GM21717 (cell line): ENCODE results near the gene KDM7A.
"Not testable (repeated sequence)": the region's sequence is repeated elsewhere in the genome, so short reads cannot be mapped to it uniquely, and the experiment has no call there.

Experiments used
- ATAC-seq: cut with Tn5 transposase; IDR thresholded peaks from one replicate; pipeline ENCODE4 v1.9.1; 2021; ENCODE audit warnings: mild to moderate bottlenecking, moderate library complexity; ENCODE audit not compliant: unreplicated experiment

KDM7A gene

DNA sequence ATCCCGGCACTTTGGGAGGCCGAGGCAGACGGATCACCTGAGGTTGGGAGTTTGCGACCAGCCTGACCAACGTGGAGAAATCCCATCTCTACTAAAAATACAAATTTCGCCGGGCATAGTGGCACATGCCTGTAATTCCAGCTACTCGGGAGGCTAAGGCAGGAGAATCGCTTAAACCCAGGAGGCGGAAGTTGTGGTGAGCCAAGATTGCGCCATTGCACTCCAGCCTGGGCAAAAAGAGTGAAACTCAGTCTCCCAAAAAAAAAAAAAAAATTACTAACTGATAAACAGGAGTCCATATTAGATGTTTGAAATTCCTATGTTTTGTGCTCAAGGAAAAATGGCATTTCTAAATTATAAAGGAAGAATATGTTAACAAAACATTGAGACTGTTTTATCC is 14.7 kb downstream of the KDM7A start:
- not testable (repeated sequence) for ATAC-seq

DNA sequence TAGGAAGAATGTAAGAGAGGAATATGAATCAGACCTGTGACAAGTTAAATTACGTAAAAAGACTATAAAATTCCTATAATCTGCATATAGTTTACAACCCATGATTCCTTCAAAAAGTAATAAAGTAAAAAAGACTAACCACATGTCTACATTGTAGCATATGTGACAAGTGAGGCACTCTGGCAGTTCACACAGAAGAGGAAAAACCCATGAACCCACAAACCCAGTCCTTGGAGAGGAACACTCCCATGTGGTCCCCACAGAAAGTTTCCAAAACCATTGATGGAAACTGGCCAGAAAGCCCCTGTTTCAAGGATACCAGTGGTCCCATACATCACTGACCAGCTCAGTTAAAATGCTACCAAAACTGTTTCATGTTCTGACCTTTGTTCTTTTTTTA is 15.7 kb downstream of the KDM7A start:
- no peak for ATAC-seq

DNA sequence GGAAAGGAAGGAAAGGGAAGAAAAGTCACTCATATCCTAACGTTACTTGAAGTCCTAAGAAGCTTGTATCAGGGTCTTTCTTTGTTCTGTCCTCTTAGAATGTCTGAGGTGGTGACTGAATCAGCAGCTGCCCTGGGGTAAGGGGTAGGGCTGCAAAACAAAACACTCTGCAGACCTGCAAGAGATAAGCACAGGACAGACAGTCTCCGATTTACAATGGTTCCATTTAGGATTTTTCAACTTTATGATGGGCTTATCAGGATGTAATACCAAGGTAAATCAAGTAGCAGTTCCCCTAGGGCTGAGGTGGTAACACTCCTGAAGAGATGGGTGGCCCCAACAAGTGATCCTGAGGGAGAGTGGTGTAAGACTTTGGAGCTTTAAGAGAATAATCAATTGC is 16.5 kb downstream of the KDM7A start:
- no peak for ATAC-seq

DNA sequence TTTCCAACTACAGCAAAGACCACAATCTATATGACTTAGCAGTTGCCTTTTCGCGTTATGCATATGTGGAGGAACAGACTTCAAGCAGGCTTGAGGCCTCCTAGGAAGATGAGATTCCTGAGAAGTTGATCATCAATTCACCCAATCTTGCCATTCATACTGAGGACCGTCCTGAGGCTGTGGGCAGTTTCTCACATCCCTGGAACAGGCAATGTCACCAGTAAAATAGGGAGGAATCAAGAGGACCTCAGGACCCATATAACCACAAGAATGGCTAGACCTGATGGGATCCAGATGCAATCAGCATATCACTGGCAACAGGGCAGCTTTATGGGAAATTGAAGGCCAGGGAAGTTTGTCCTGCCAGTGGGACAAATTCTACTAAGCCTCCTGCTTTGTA is 17.3 kb downstream of the KDM7A start:
- no peak for ATAC-seq

DNA sequence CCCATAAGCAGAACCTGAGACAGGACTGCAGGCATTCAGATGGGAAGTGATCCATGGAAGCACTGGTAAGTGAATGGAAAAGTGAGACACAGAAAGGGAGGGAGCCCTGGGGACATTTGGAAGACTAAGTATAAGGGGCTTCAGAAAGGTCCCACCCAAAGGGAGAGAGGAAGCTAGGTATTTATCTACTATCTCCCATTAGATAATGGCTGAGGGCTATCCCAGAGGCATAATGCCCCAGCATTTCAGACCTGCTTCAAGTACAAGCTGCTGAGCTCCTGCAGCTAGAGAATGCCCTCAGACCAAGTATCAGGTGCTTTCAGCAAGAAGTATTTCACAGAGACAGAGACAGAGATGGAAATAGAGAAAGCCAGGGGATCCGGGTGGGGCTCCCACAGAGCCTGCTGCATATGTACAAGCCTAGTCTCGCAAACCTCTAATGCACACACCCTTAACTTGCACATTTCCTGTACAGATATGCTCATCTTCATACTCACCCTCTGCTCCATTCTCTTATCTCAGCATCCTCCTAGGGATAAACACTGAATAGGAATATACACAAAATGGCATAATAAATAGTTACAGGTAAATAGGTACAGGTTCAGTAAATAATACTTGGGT is 20.2 kb downstream of the KDM7A start:
- ATAC-seq, result no peak

DNA sequence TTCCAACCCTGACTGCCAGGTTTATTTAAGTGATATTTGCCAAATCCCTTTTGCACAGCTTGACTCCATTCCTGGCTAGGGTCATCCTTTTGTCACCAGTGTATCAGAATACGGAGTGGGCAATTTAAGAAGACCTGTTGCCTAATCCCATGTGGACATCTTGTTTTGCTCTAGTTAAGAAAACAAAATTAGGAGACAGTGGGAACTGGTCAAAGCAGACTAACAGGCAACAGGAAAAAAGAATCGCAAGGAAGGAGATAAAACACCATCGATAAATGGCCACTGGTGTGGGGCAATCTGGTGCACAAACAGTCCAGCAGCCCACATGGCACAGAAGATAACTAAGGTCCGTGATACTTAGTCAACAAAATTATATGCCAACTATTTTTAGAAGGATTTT is 21.4 kb downstream of the KDM7A start:
- no peak for ATAC-seq

DNA sequence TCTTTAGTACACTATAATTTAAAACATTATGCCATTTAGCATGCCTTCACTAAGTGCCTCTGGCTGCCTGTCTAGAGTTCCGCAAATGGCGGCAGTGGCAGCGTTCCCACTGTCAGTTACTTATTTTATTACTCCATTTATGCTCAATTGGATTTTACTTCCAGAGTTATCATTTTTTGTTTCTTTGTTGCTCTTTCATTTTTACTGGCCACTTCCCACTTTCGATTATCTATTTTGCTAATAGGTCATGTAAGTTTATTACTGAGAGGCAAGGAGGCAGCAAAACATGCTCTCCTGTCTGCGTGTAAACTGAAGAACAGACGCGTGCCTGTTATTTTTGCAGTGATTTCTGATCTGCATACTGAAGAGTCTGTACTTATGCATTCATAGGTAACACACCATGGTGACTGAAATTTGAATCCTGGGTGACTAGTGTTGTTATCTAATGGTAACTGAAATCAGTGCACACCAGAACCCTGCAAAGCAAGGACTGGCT is 23.1 kb downstream of the KDM7A start:
- no peak for ATAC-seq

DNA sequence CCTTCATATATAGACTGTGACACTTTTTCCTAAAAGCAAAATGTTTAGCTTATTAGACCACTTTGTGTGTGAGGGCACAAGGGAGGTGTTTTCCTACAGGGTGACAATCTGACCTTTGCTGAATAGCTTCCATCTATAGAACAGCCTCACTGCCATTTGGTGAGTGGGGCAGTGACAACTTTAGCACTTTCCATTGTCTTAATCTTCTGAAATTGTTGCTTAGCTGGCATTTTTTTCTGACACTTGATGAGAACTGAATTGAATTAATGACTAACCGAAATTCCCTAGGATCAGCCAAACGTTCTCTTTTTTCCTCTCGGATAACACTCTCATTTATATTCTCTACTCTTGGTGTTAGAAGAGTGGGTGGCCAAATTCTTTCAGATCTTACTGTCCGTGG is 30.2 kb downstream of the KDM7A start:
- ATAC-seq, result no peak

DNA sequence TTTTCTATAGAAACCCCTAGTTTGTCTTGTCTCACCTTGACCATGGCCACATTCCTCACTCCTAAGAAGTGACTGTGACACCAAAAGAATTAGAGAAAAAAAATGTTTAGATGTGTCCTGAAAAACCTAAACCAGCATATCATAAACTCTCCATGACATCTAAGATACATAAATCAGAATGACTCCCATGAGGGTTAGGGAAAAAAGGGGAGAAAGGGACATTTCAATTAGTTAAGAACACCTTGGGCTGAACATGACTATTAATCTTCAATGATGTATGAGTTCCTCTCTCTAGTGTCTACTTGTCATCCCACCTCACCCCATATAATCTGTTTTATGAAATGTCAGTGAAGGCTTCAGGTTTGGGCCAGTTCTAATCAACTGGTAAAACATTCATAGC is 31.1 kb downstream of the KDM7A start:
- ATAC-seq, result no peak

DNA sequence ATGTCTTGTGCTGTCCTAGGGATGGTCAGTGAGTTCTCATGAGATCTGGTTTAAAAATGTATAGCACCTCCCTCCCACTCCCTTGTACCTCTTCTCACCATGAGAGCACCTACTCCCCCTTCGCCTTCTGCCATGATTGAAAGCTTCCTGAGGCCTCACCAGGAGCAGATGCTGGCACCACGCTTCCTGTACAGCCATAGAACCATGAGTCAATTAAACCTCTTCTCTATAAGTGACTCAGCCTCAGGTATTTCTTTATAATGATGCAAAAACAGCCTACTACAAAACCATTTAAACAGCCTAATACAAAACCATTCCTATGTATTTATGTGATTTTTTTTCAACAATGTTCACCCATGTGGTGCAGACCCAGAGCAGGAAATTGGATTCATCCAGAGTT is 32.0 kb downstream of the KDM7A start:
- ATAC-seq, result no peak

DNA sequence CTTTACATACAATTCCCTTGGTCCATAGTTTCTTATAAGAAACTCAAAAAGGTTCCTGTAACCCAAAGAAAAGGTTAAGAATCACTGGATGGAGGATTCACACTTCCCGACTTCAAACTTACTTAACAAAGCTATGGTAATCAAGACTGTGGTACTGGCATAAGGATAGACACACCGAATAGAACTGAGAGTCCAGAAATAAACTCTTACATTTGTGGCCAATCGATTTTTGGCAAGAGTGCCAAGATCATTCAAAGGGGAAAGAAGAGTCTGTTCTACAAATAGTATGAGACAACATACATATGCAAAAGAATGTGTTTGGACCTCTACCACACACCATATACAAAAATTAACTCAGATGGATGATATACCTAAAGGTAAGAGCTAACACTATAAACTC is 32.8 kb downstream of the KDM7A start:
- no peak for ATAC-seq

DNA sequence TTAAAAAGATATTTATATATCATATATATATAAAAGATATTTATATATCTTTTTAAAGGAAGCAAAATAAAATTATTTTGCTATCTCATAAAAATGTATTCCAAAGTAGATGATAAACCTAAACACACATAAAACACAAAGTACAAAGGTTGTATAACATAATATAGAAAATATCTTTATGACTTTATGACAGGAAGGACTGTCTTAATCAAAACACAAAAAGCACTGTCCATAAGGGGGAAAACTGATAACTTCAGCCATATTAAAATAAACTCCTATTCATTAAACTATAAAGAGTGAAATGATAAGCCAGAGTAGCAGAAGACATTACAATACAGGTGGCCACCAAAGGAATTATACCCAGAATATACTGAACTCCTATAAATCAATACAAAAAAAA is 34.8 kb downstream of the KDM7A start:
- ATAC-seq, result no peak

DNA sequence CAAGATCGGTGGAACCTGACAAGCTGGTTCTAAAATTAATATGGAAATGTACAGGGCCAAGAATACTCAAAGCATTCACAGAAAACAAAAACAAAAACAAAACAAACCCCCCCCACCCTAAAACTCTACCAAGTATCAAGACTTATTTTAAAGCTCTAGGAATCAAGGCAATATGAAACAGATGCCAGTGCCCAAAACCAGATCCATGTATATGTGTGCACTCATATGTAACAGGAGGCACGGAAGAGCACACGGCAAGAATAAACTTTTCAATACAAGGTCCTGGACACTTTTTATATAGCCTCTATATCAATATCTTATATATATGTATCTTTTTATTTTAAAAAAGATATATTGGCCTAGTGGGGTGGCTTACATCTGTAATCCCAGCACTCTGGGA is 35.5 kb downstream of the KDM7A start:
- no peak for ATAC-seq

DNA sequence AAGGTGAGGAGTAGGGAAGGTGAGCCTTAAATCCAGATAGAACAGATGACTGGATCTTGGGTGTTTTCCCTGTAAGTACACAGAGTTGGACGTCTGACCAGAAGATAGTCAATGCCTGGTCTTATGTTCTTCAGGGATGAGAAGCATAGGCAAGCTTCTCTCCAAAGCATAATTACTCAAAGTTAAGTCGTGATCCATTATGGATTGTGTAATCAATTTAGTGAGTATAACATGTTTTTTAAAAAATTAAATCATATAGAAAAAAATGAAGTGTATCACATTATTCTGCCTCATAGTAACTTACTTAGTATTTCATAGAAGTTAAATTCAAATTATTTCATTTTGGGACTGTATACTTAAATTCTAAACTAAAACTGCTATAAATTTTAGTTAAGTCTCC is 39.7 kb downstream of the KDM7A start:
- ATAC-seq, result no peak

DNA sequence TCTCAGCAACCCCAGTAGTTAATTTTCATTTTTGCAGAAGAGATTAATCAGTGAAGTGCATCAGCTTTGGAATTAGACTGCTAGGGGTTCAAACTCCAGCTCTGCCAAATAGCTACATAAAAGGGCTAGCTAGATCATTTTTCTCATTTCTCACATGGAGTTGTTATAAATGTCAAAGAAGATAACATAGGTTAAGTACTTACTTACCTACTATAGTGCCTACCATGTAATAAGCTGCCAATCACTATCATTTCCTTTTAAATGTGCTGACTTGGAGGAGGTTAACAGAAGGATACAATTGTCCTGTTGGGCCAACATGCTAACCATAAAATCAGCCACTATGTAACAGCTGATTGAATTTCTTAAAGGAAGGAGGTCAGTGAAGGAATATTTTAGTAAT is 40.7 kb downstream of the KDM7A start:
- ATAC-seq, result no peak

DNA sequence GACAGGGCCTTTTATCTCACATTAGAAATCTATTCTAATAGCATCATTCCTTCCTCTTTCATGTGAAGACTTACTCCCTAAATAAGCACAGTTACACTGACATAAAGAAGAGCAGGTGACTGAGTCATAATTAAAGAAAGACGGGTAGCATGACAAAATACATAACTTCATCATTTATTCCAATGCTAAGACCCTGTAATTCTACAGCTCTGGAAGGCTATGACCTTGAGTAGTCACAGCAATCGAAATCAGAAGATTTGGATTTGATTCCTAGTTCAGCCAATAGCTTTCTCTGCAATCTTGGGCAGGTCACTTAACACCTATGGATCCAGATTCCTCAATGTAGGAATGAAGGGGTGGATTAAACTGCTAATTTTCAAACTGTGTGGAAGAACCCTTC is 42.7 kb downstream of the KDM7A start:
- ATAC-seq, result no peak

DNA sequence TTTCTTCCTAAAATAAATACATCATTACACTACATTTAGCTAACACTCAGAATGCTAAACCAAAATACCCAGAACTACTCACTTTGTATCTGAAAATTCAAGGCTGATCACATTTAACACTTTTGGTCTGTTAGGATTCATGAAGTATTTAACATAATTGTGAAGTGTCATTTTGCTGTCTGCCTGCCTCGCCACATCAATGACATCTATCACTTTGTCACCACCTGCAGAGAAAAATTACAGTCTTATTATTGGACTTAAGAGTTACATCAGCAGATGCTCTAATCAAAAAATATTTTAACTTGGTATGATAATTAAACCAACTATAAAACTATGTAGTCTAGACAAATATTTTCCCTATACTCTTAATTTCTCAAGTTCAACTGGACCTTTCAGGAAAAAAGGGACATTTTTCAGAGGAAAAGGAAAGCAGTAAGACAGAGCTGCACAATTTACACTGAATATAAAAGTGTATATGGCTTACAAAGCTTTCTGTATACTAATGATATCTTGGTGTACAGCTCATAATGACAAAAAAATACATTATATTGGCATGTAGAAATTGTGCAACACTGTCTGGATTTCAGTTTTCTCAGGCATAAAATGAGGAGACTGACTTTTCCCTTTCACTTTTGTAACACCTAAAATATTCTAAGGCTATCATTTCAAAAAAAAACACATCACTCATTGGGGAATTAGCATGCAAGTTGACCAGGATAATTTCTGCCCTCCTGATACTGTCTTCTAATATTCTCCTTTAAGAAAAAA is 49.2 kb downstream of the KDM7A start:
- ATAC-seq, result no peak

DNA sequence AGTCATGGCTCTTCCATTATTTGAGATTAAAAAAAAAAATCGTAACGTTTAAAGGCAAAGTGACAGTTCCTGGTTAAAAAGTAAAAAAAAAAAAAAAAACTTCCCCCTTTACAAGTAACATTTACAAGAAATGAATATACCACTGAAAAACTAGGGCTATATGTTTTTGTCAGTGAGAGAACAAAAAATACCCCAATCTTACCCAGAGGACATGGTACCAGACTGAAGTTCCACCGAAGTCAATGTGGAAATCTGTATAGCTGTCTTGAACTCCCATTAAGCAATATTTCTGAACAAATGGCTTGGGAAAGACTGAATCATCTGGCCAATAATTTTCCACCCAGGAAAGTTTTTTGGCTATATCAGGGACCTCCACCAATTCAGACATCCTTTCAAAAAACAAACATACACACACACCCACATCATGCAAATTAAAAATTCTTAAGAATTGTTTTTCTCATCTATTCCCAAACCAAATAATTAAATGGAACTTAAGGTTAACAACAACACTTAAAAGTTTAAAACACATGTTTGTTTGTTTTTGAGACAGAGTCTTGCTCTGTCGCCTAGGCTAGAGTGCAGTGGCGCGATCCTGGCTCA is 50.2 kb downstream of the KDM7A start:
- no peak for ATAC-seq

DNA sequence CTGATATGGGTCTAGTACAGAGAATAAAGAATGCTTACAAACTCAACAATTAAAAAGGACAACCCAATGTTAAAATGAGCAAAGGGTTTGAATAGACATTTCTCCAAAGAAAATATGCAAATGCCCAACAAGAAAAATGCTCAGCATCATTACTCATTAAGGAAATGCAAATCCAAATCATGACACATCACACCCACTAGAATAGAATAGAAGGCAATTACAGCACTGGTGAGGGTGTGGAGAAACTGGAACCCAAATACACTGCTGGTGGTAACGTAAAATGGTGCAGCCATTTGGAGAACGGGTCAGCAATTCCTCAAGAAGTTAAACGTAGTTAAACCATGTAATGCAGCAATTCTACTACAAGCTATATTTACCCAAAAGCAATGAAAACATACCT is 53.8 kb downstream of the KDM7A start:
- ATAC-seq, result no peak

DNA sequence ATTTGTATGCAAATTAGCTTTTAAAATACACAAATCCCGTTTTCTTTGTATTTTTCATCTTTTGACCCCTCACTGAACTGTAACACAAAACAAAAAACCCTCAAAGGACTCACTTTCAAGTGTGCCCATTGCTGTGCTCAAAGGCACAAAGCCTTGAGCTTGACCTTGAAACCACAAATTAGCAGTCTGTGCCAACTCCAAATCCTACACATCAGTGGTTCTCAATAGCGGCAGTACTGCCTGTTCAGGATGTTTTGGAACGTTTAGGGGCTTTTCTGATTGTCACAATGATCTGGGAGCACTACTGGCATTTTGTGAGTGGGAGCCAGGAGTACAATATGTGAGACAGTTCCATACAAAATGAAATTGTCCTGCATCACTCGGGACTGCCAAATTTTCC is 55.5 kb downstream of the KDM7A start:
- no peak for ATAC-seq

DNA sequence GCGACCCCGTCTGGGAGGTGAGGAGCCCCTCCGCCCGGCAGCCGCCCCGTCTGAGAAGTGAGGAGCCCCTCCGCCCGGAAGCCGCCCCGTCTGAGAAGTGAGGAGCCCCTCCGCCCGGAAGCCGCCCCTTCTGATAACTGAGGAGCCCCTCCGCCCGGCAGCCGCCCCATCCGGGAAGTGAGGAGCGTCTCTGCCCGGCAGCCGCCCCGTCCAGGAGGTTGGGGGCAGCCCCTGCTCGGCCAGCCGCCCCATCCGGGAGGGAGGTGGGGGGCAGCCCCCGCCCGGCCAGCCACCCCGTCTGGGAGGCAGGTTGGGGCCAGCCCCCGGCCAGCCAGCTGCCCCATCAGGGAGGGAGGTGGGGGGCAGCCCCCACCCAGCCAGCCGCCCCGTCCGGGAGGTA is 62.0 kb downstream of the KDM7A start:
- ATAC-seq, result not testable (repeated sequence)

DNA sequence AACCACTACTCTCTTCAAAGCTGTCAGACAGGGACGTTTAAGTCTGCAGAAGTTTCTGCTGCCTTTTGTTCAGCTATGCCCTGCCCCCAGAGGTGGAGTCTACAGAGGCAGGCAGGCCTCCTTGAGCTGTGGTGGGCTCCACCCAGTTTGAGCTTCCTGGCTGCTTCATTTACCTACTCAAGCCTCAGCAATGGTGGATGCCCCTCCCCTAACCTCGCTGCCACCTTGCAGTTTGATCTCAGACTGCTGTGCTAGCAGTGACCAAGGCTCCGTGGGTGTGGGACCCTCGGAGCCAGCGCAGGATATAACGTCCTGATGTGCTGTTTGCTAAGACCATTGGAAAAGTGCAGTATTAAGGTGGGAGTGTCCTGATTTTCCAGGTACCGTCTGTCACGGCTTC is 68.0 kb downstream of the KDM7A start:
- not testable (repeated sequence) for ATAC-seq
